Stimulated activated CD4-positive, alpha-beta T cell treated with anti-CD3 and anti-CD28 coated beads, Interleukin-4, amount 100 ng/mL, for 4 hours (primary cell): ENCODE results near the gene HDAC9.

Source experiments
- DNase-seq, 2 experiments: peaks; one replicate each; pipeline ENCODE4 v3.0.0-alpha.2; 2020

The HDAC9 gene

GRCh38 chr7:18494821-18495408, 634 bp upstream of the HDAC9 start:
- no peak for DNase-seq

GRCh38 chr7:18496341-18496700, 772 bp downstream of the HDAC9 start:
- no peak for DNase-seq

GRCh38 chr7:18497082-18497481, 1.5 kb downstream of the HDAC9 start:
- DNase-seq, result no peak

- DNase-seq, result no peak
Measured at GRCh38 chr7:18497800-18498199, 2.3 kb downstream of the HDAC9 start.

GRCh38 chr7:18498341-18498740, 2.8 kb downstream of the HDAC9 start:
- no peak for DNase-seq

- no peak for DNase-seq
Measured at GRCh38 chr7:18499407-18500177, 4.0 kb downstream of the HDAC9 start.

- no peak for DNase-seq
Measured at GRCh38 chr7:18503126-18503866, 7.7 kb downstream of the HDAC9 start.

- DNase-seq, result no peak
Measured at GRCh38 chr7:18504965-18505364, 9.4 kb downstream of the HDAC9 start.

GRCh38 chr7:18505870-18506460, 10.4 kb downstream of the HDAC9 start:
- DNase-seq, result no peak

- DNase-seq, result no peak
Measured at GRCh38 chr7:18508443-18509427, 13.2 kb downstream of the HDAC9 start.

GRCh38 chr7:18509481-18509880, 13.9 kb downstream of the HDAC9 start:
- no peak for DNase-seq

GRCh38 chr7:18511351-18512140, 16.0 kb downstream of the HDAC9 start:
- DNase-seq, result no peak

- DNase-seq, result no peak
Measured at GRCh38 chr7:18513343-18513742, 17.8 kb downstream of the HDAC9 start.

GRCh38 chr7:18515067-18515466, 19.5 kb downstream of the HDAC9 start:
- DNase-seq, result no peak

GRCh38 chr7:18517646-18518045, 22.1 kb downstream of the HDAC9 start:
- DNase-seq, result no peak

GRCh38 chr7:18518555-18518954, 23.0 kb downstream of the HDAC9 start:
- DNase-seq, result no peak

- DNase-seq, result no peak
Measured at GRCh38 chr7:18520450-18521235, 25.1 kb downstream of the HDAC9 start.

GRCh38 chr7:18521236-18521589, 25.7 kb downstream of the HDAC9 start:
- no peak for DNase-seq

GRCh38 chr7:18521945-18522566, 26.5 kb downstream of the HDAC9 start:
- DNase-seq, result no peak

- DNase-seq, result no peak
Measured at GRCh38 chr7:18524248-18524647, 28.7 kb downstream of the HDAC9 start.
